Endothelial cell of hepatic sinusoid (primary cell): Measurements from ENCODE around the gene METAP1D.

Source experiments
- in situ Hi-C: cut with HindIII; loops from 2 replicates; pipeline ENCODE4 v1.10.0; 2017; ENCODE audit warnings: low sequenced_read_pairs

METAP1D gene

GRCh38 chr2:172120118-172120517 lies 120.4 kb downstream of the METAP1D start:
- in situ Hi-C loops: loop anchor here (25.0 kb wide), 1 partner anchor 308 kb away; no protein-coding TSS in a partner anchor

- in situ Hi-C loops: no loop called here
These were observed 128.7 kb downstream of the METAP1D start for GRCh38 chr2:172128484-172128883.

GRCh38 chr2:172129404-172129803 lies 129.7 kb downstream of the METAP1D start:
- in situ Hi-C loops: no loop called here
